Esophagus muscularis mucosa (tissue), 4 donors: ENCODE results near the gene USP49. TPM values are rescaled to one million over a fixed set of nuclear protein-coding genes. Genes with fewer than 3 reads are reported as not detected.
A peak's percentile ranks its signal among the peaks of the same experiment; 100 is the strongest.

ENCODE experiments used
- DNase-seq: peaks from one replicate; pipeline ENCODE4 v3.0.0-alpha.2; 2017; ENCODE audit errors: extremely low spot score
- H3K27ac ChIP-seq, 4 donors: fragments of 200-600 bp; sonication (generic); replicated peaks in 1 of 4; 1 replicate in 3 of 4; 2 replicates in 1 of 4; pipeline ENCODE4 v1.5.1; 2016 to 2019; ENCODE audit warnings: mild to moderate bottlenecking in 1 of 4
- H3K27me3 ChIP-seq, 4 donors: fragments of 200-600 bp; sonication (generic); one replicate each; pipeline versions ENCODE4 v1.5.1 to v1.6.0; 2016 to 2019
- H3K36me3 ChIP-seq, 4 donors: fragments of 200-600 bp; sonication (generic); one replicate each; pipeline ENCODE4 v1.5.1; 2016 to 2019
- H3K4me1 ChIP-seq, 4 donors: fragments of 200-600 bp; sonication (generic); one replicate each; pipeline ENCODE4 v1.5.1; 2016 to 2019
- H3K4me3 ChIP-seq, 4 donors: fragments of 200-600 bp; sonication (generic); 1 replicate in 2 of 4; 2 replicates in 2 of 4; pipeline ENCODE4 v1.5.1; 2016 to 2019; ENCODE audit warnings: mild to moderate bottlenecking in 4 of 4, moderate library complexity in 1 of 4
- H3K9me3 ChIP-seq, 4 donors: fragments of 200-600 bp; sonication (generic); 1 replicate in 3 of 4; 2 replicates in 1 of 4; pipeline ENCODE4 v1.5.1; 2016 to 2019
- CTCF ChIP-seq, 3 experiments: fragments of 200-600 bp in 2 of 3; fragments of 450-650 bp in 1 of 3; sonication (generic) in 2 of 3; IDR thresholded peaks; one replicate each; pipeline ENCODE4 v1.5.1; 2017 to 2019; ENCODE audit warnings: antibody characterized with exemption in 3 of 3, mild to moderate bottlenecking in 2 of 3, moderate library complexity in 1 of 3
- EP300 ChIP-seq: sonication (generic); formaldehyde crosslinking; IDR thresholded peaks from one replicate; pipeline ENCODE4 v1.6.1; 2017; ENCODE audit warnings: antibody characterized with exemption
- POLR2A ChIP-seq: fragments of 450-650 bp; IDR thresholded peaks from one replicate; pipeline ENCODE4 v1.6.1; 2017; ENCODE audit warnings: antibody characterized with exemption, moderate library complexity, mild to moderate bottlenecking, low read depth
- POLR2AphosphoS5 ChIP-seq, 2 donors: sonication (generic); formaldehyde crosslinking; IDR thresholded peaks; one replicate each; pipeline ENCODE4 v1.6.1; 2017; ENCODE audit warnings: antibody characterized with exemption in 2 of 2
- WGBS: methylation state at CpG from one replicate; pipeline ENCODE4 v1.1.5; 2018; 5-methylcytosine and 5-hydroxymethylcytosine counted together
- intact Hi-C: fragments of 100-400 bp; cut with DNase I; formaldehyde crosslinking; loops from one replicate; pipeline ENCODE4 v1.15.1; 2023
- total RNA-seq, 4 donors: library from RNA; depleted of rRNA; stranded (reverse); fragments of >200 nt; gene quantifications; one replicate each; pipeline versions ENCODE4 v1.1.0 to v1.2.1, GENCODE V29; 2016

Gene USP49
- total RNA-seq, 4 donors from 2014 or later, result 1.3 to 2.5 (median 2.3) TPM

DNA sequence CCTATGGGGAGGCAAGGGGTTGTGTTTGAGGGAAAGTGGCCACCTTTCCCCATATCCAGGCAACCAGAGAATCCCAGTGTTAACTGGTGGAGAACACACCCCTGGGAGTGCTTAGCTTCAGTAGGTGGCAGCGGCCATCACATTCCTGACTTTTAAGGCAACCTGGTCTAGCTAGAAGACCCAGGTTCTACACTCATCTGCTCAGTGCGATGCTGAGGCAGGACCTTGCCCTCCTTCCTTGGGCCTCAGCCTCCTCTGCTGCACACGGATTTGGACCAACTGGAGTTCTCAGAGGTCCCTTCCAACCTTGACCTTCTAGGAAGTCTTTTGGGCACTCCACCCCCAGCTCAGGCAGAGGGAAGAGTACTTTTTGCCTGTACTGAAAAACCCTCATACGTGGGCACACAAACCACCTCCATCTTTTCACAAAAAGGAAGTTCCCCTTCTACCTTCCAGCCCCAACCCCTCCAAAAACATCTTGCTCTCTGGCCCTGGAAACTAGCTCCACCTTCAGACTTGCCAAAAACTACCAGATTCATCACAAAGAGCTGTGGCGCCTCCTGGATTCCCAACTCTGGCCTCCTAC is 43.5 kb upstream of the USP49 start:
- H3K9me3 ChIP-seq, result no peaks in the 10 kb centered on the region
- peak overlapping the region; percentile 86 to 96 (median 92) for H3K27ac ChIP-seq
- DNase-seq, result no peak
- intact Hi-C loops, result loop anchor here (10.0 kb wide), 1 partner anchor 94 kb away; no protein-coding TSS in a partner anchor
- H3K36me3 ChIP-seq, result peaks cover 14 to 47% (median 35%) of the 10 kb centered on the region in 4 donors
- TF ChIP-seq CTCF (IDR thresholded peaks at IDR 0.05), result no peak
- no peak for TF ChIP-seq POLR2AphosphoS5 (IDR thresholded peaks at IDR 0.05)
- TF ChIP-seq EP300, result no peak
- no peak for TF ChIP-seq POLR2A
- 55% methylated on average over 3 of the region's 5 CpGs for WGBS
- no peak overlapping the region for H3K4me3 ChIP-seq
- no peaks in the 10 kb centered on the region for H3K27me3 ChIP-seq
- peaks cover 57 to 68% (median 60%) of the 10 kb centered on the region in 4 donors for H3K4me1 ChIP-seq

GRCh38 chr6:41937861-41938574 is 42.8 kb upstream of the USP49 start:
- intact Hi-C loops, result loop anchor here (2.0 to 10.0 kb wide), 2 partner anchors 93 to 107 kb away; no protein-coding TSS in a partner anchor

GRCh38 chr6:41937472-41937860 is 42.3 kb upstream of the USP49 start:
- intact Hi-C loops, result loop anchor here (2.0 to 10.0 kb wide), 2 partner anchors 93 to 107 kb away; no protein-coding TSS in a partner anchor
- Histone ChIP-seq H3K36me3 (peaks cover 26 to 60% (median 47%) of the 10 kb centered on the region in 4 donors), H3K9me3 (no peaks in the 10 kb centered on the region), H3K27me3 (no peaks in the 10 kb centered on the region), H3K4me1 (peaks cover 55 to 64% (median 58%) of the 10 kb centered on the region in 4 donors), H3K4me3 (no peak overlapping the region), H3K27ac (peak overlapping the region; percentile 20 to 96 (median 60))
- TF ChIP-seq POLR2AphosphoS5 (IDR thresholded peaks at IDR 0.05), result no peak
- no peak for TF ChIP-seq EP300
- TF ChIP-seq POLR2A, result no peak
- TF ChIP-seq CTCF (IDR thresholded peaks at IDR 0.05), result no peak
- no peak for DNase-seq
- 62% methylated on average over 2 of the region's 2 CpGs for WGBS

More at GRCh38 chr6:41937861-41938574, 42.8 kb upstream of the USP49 start:
- peaks cover 57 to 68% (median 60%) of the 10 kb centered on the region in 4 donors for H3K4me1 ChIP-seq
- no peak overlapping the region for H3K4me3 ChIP-seq
- 49% methylated on average over 4 of the region's 4 CpGs for WGBS
- H3K36me3 ChIP-seq, result peaks cover 20 to 54% (median 42%) of the 10 kb centered on the region in 4 donors
- no peaks in the 10 kb centered on the region for H3K9me3 ChIP-seq
- peak overlapping the region; percentile 34 to 96 (median 88) for H3K27ac ChIP-seq
- DNase-seq, result no peak
- TF ChIP-seq EP300, result no peak
- no peak for TF ChIP-seq POLR2A
- no peak for TF ChIP-seq CTCF (IDR thresholded peaks at IDR 0.05)
- TF ChIP-seq POLR2AphosphoS5 (IDR thresholded peaks at IDR 0.05), result no peak
- H3K27me3 ChIP-seq, result no peaks in the 10 kb centered on the region

GRCh38 chr6:41936073-41936837 is 41.1 kb upstream of the USP49 start:
- Histone ChIP-seq H3K27me3 (no peaks in the 10 kb centered on the region), H3K27ac (peak overlapping the region in 3 of 4 donors; percentile 9 to 96 (median 21)), H3K9me3 (no peaks in the 10 kb centered on the region), H3K4me1 (peaks cover 50 to 55% (median 53%) of the 10 kb centered on the region in 4 donors), H3K4me3 (no peak overlapping the region), H3K36me3 (peaks cover 38 to 72% (median 59%) of the 10 kb centered on the region in 4 donors)
- TF ChIP-seq POLR2A, result no peak
- peak; percentile 10 to 36 for TF ChIP-seq POLR2AphosphoS5 (IDR thresholded peaks at IDR 0.05)
- no peak for TF ChIP-seq EP300
- peak; percentile 71 to 90 (median 73) for TF ChIP-seq CTCF (IDR thresholded peaks at IDR 0.05)
- no peak for DNase-seq
- WGBS, result 38% methylated on average over 8 of the region's 10 CpGs
- intact Hi-C loops, result loop anchor here (2.0 to 10.0 kb wide), 2 partner anchors 91 to 109 kb away; no protein-coding TSS in a partner anchor
